ENCODE measurements around the gene NAP1L1.
"Not testable (repeated sequence)": the region's sequence is repeated elsewhere in the genome, so short reads cannot be mapped to it uniquely, and the experiment has no call there.

Gene NAP1L1

DNA sequence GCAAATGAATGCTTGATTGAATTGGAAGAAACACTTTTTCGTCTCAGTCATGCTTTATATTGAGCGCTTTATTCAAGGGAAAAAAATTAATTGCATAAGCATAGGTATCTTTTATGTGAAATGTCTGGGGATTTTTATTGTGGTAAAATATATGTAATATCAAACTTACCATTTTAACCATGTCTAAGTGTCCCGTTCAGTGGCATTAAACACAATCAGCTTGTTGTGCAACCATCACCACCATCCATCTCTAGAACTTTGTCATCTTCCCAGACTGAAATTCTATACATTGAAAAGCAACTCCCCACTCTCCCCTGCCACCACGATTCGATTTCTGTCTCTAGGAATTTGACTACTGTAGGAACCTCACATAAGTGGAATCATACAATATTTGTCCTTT is 92.7 kb downstream of the NAP1L1 start:
- no peak for DNase-seq (ENCODE audit: low spot score)
- no peak for TF ChIP-seq CTCF (IDR thresholded peaks at IDR 0.05)
- H3K27ac ChIP-seq, result no peak overlapping the region
- H3K4me3 ChIP-seq, result no peak overlapping the region

DNA sequence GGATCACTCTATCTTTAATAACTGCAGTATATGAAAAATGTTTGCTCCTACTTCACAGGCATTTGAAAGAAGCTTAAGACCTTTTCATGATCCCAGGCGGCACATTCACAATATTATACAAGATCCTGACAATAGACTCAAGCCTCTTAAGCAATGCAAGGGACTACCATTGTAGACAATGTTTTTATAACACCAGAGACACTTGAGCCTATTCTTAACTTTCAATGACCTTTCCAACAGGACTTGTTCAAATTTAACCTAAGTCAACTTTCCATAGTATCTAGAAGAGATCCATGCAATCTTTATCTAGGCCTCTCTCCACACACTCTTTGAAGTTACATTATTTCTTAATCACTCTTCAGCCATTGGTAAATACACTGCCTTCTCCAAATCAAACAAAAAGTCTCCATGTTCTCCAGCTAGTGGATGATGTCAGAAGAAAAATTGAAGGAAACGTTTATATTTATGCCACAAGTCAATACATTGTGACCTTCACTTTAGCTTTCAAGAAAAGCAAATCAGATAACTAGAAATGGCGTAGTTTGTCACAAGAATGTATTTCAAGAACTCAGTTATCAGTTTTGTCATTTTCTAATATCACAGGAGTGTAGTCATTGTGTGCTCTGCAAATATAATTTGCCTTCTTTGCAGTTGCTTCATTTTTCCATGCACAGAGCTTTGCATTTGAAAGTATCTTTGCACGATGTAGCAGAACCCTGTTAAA is 94.1 kb downstream of the NAP1L1 start:
- no peak overlapping the region for H3K27ac ChIP-seq
- H3K4me3 ChIP-seq, result no peak overlapping the region
- TF ChIP-seq CTCF (IDR thresholded peaks at IDR 0.05), result no peak
- no peak for DNase-seq (ENCODE audit: low spot score)

DNA sequence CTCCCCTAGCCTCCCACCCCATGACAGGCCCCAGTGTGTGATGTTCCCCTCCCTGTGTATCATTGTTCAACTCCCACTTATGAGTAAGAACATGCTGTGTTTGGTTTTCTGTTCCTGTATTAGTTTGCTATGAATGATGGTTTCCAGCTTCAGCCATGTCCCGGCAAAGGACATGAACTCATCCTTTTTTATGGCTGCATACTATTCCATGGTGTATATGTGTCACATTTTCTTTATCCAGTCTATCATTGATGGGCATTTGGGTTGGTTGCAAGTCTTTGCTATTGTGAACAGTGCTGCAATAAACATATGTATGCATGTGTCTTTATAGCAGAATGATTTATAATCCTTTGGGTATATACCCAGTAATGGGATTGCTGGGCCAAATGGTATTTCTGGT is 96.8 kb downstream of the NAP1L1 start:
- not testable (repeated sequence) for H3K4me3 ChIP-seq, H3K27ac ChIP-seq

More for the DNA sequence above, 96.8 kb downstream of the NAP1L1 start:
- not testable (repeated sequence) for DNase-seq (ENCODE audit: low spot score)
